Adrenal gland (tissue), 5 donors: ENCODE results near the gene DNAH2.

Source experiments
- POLR2A ChIP-seq, 2 donors: fragments of 450-650 bp; IDR thresholded peaks; one replicate each; pipeline ENCODE4 v1.6.1; 2017; ENCODE audit warnings: antibody characterized with exemption in 2 of 2, mild to moderate bottlenecking in 2 of 2, moderate library complexity in 1 of 2
- TF ChIP-seq, protein P1 (sequence below), 6 experiments: fragments of 450-650 bp in 4 of 6; fragments of 200-600 bp in 2 of 6; sonication (generic) in 1 of 6; IDR thresholded peaks; 1 replicate in 5 of 6; 2 replicates in 1 of 6; pipeline versions ENCODE4 v1.5.1 to v1.8.0; 2016 to 2021; ENCODE audit warnings: antibody characterized with exemption in 6 of 6, mild to moderate bottlenecking in 2 of 6, moderate library complexity in 1 of 6
- donor health status: DM: no; HTN: no; CAD: no.

DNA sequence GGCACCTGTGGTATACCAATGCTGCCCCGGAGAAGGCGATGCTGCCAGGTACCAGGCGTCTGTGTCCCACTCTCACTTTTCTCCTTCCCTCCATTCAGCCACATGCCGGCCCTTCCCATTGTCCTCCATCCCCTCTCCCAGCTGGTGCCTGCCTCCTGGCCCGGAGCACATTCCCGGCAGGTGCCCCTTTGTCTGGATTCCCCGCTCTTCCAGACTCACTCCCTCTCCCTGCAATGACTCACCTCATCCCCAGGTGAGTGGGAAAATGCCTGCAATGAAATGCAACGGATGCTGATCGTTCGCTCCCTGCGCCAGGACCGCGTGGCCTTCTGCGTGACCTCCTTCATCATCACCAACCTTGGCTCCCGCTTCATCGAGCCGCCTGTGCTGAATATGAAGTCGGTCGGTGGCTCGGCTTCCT lies 106.0 kb downstream of the DNAH2 start:
- TF ChIP-seq, protein P1, sequence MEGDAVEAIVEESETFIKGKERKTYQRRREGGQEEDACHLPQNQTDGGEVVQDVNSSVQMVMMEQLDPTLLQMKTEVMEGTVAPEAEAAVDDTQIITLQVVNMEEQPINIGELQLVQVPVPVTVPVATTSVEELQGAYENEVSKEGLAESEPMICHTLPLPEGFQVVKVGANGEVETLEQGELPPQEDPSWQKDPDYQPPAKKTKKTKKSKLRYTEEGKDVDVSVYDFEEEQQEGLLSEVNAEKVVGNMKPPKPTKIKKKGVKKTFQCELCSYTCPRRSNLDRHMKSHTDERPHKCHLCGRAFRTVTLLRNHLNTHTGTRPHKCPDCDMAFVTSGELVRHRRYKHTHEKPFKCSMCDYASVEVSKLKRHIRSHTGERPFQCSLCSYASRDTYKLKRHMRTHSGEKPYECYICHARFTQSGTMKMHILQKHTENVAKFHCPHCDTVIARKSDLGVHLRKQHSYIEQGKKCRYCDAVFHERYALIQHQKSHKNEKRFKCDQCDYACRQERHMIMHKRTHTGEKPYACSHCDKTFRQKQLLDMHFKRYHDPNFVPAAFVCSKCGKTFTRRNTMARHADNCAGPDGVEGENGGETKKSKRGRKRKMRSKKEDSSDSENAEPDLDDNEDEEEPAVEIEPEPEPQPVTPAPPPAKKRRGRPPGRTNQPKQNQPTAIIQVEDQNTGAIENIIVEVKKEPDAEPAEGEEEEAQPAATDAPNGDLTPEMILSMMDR (IDR thresholded peaks at IDR 0.05), result no peak
- TF ChIP-seq POLR2A (IDR thresholded peaks at IDR 0.05), result no peak
